K562 treated with DMSO at 1 percent for 24 hours (cell line): ENCODE data around the gene CLCN7. TPM values are rescaled to one million over a fixed set of nuclear protein-coding genes. Genes with fewer than 3 reads are reported as not detected.

Experiments
- total RNA-seq: library from RNA; unstranded; fragments of 300-600 nt; gene quantifications from 2 replicates; pipeline ENCODE4 v1.2.3, GENCODE V29; 2022; ENCODE audit warnings: low read depth; ENCODE audit not compliant: insufficient read depth

CLCN7 gene, protein sequence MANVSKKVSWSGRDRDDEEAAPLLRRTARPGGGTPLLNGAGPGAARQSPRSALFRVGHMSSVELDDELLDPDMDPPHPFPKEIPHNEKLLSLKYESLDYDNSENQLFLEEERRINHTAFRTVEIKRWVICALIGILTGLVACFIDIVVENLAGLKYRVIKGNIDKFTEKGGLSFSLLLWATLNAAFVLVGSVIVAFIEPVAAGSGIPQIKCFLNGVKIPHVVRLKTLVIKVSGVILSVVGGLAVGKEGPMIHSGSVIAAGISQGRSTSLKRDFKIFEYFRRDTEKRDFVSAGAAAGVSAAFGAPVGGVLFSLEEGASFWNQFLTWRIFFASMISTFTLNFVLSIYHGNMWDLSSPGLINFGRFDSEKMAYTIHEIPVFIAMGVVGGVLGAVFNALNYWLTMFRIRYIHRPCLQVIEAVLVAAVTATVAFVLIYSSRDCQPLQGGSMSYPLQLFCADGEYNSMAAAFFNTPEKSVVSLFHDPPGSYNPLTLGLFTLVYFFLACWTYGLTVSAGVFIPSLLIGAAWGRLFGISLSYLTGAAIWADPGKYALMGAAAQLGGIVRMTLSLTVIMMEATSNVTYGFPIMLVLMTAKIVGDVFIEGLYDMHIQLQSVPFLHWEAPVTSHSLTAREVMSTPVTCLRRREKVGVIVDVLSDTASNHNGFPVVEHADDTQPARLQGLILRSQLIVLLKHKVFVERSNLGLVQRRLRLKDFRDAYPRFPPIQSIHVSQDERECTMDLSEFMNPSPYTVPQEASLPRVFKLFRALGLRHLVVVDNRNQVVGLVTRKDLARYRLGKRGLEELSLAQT
- total RNA-seq = 149 and 176 TPM in 2 replicates

DNA sequence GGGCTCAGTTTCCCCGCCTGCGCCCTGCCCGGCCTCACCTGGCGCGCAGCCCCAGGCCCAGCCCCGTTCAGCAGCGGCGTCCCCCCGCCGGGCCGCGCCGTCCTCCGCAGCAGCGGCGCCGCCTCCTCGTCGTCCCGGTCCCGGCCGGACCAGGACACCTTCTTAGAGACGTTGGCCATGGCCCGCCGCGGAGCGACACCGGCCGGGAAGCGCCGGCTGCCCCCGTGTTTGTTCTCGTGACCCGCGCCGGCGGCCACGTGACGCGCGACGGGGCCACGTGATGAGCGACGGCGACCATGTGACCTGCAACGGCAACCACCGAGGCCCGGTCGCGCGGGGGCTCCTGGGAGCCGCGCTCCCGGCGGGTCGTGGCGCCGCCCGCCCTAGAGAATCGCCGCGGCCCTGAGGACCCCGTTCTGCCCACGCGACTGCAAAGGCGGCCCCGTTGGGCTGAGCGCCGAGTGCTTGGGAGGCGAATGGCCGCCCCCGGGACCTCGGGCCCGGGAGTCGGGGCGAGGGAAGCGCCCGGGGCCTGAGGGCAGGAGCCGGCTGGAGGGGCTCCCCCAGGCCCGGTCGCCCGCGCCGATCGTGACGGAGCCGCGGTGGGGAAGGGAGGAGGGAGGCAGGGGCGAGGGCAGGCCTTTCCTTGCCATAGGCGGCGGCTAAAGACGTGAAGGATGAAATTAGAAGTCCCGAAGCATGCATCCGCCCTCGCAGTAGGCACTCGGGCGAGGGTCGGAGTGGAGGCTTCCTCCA, at the start of gene CLCN7:
TSS of gene CLCN7 (minus strand) at position 233 of the 756 bp plus-strand sequence. CDS start at position 179, 54 bp downstream.

DNA sequence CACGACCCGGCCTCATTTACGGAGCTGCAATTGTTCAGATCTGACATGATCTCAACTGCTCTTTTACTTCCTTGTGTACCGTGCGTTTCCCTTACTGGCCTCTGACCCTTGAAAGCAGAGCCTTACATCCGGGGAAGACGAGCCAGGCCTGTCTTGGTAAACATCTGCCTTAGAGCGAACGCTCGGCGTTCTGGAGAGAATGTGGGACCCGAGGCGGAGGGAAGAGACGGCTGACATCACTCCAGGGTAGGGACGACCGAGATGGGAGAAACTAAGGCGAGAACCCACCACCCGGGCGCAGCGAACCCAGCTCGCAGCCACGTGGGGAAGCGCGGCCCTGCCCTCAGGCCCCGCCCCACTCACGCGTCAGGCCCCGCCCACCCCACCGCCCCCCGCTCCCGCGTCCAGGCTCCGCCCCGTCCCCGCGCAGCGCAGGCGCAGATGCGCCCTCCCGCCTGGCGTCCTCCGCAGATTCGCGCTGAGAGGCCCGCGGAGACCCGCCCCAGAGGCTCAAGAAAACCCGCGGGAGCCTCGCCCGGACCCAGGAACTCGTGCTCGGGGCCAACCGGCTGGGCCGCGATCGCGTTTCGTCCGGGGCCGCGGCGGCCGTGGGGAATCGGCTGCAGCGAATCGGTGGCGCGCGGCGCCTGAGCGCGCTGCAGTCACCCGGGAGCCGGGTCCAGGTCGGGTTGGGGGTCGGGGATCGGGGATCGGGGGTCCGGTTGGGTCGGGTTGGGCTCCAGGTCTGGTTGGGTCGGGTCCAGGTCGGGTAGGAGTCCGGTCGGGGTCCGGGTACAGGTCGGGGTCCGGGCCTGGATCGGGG, 18.3 kb upstream of the CLCN7 start, which contains the start of gene TELO2:
TSS of gene TELO2 (plus strand) at position 438 of the 823 bp plus-strand sequence. CDS start 922 bp downstream, outside the sequence.

DNA sequence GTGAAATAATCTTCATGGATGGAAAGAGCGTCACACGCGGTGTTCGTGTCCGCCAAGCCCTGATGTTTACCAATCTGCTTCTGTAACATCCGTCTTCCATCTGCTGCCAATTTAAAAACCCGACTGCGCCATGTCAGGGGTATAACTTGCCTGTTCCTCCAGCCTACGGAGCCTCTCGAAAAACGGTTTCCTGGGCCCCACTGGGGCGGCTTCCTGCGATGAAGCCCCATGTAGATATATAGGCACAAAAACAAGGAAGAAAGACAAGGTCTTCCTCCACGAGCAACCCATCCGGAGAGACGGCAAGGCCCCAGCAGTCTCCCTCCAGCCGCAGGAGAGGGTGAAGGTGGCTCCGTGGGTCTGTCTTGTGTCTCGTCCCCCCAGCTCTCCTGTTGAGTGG, 13.8 kb upstream of the CLCN7 start, which contains the start of gene PTX4:
TSS of gene PTX4 (minus strand) at position 326 of the 400 bp plus-strand sequence. CDS start at position 291, 35 bp downstream.

DNA sequence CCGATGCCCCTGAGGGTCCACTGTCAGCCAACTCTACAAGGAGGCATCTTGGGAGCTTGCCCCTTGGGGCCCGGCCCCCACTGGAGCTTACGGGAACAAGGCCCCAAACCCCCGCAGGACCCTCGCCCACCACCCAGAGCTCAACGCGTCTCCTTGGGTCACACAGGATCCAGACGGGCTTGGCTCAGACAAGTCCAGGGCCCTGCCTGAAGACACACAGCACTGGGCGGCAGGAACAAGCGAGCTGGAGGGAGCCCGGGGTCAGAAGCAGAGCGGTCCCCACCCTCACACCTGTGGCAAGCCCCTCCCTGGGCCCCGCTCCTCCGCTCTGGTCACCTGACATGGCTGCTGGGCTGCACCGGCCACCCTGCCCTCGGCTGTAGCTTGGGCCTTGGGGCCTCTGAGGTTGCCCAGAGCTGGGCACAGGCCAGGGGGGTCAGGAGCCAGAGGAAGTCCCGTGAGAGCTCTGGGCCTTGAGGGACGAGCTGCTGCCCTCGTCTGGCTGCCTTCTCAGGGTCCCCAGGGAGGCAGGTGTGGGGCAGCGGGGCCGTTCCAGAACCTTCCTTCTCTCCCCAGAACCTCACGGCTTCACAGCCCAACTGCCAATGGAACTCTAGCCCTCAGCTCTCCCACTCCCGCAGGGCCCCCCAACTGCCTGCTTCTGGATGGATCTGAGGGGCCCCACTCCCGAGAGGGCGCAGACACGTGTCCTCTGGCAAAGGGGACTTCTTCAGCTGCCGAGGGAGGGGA, 30.7 kb downstream of the CLCN7 start, which contains the start of gene CCDC154:
TSS of gene CCDC154 (minus strand) at position 577 of the 750 bp plus-strand sequence. CDS start at position 343, 234 bp downstream.

DNA sequence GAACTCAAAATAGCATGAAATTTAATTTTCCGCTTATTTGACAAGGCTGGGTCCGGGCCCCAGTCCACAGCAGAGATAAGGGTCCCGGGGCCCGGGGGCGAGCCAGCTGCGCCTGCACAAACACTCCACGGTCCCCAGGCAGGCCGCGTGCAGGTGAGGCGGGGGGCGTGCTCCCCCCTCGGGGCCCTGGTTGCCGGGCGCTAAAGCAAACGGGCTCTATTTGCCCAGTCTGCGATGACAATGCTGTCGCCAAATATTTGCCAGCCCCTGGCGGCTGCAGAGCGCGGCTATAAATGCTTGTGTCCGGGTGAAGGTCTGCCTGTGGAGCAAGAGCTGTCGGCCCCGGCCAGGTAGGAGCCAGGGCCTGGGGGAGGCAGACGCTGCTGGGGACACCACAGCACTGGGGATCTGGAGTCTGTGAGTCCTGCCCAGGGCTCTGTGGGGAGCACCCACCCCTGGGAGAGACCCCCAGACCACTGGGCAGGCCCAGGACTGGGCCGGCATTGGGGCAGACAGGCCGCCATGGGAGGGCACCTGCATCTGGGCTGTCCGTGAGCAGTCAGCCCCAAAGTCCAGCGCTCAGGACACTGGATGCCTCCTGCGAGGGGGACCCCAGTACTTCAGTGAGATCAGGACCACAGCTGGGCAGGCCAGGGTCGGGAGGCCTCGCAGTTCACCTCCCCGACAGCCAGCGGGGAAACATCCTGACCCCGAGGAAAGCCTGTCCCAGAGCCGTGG, 43.9 kb downstream of the CLCN7 start, which contains the start of gene PERCC1:
TSS of gene PERCC1 (plus strand) at position 320 of the 738 bp plus-strand sequence. CDS start 1,516 bp downstream, outside the sequence.

DNA sequence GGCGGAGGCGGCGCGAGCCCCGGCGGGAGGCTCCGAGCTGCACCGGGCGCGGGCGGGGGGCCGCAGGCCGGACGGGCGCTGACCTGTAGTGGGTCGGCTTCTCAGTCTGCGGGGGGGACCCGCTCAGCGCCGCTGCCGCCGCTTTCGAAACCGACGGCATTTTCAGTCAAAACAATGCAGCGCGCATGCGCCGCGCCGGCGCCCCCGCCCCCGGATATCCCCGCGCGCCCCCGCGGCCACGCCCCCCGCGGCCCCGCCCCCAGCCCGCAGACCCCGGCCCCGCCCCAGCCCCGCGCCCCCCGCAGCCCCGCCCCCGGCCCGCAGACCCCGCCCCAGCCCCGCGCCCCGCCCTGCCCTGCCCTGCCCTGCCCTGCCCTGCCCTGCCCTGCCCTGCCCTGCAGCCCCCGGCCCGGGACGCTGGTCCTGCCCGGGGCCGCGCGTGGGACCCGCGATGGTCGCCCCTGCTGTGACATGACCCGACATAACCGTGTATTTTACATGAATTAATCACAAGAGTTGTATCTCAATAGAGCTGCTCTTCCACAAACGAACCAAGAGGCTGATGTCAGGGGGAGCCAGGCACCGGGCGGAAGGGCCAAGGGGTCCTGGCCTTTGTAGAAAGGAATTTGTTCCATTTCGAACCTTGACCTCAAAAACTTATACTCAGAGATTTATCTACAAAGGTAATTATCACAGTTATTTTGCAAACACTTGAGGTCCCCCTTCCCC, 60.1 kb downstream of the CLCN7 start, which contains the start of gene UNKL:
TSS of gene UNKL (minus strand) at position 173 of the 729 bp plus-strand sequence. CDS start at position 160, 13 bp downstream.

Other genes starting within 250 kb of the CLCN7 start
- not detected in 2 replicates for gene TPSG1, start 249.8 kb downstream of the CLCN7 start, total RNA-seq
- not detected in 2 replicates for gene TPSB2, start 244.8 kb downstream of the CLCN7 start, total RNA-seq
- not detected in 2 replicates for gene TPSAB1, start 234.3 kb downstream of the CLCN7 start, total RNA-seq
- not detected in 2 replicates for gene TPSD1, start 219.0 kb downstream of the CLCN7 start, total RNA-seq
- 61.6 and 64.4 TPM in 2 replicates for gene UBE2I, start 165.4 kb downstream of the CLCN7 start, total RNA-seq
- gene BAIAP3, start 141.4 kb downstream of the CLCN7 start, total RNA-seq = 11.4 and 14.0 TPM in 2 replicates
- 93.4 and 102 TPM in 2 replicates for gene TSR3, start 123.2 kb downstream of the CLCN7 start, total RNA-seq
- 42.6 and 47.9 TPM in 2 replicates for gene GNPTG, start 123.1 kb downstream of the CLCN7 start, total RNA-seq
- 18.6 and 27.2 TPM in 2 replicates for gene UNKL, start 60.3 kb downstream of the CLCN7 start, total RNA-seq
- gene UQCC4, start 54.3 kb downstream of the CLCN7 start, total RNA-seq = 25.0 and 26.1 TPM in 2 replicates
- gene PERCC1, start 44.0 kb downstream of the CLCN7 start, total RNA-seq = not detected in 2 replicates
- gene CCDC154, start 30.5 kb downstream of the CLCN7 start, total RNA-seq = 0.86 and 1.9 TPM in 2 replicates
- gene PTX4, start 13.9 kb upstream of the CLCN7 start, total RNA-seq = not detected in 2 replicates
- gene TELO2, start 18.3 kb upstream of the CLCN7 start, total RNA-seq = 59.8 and 75.6 TPM in 2 replicates
- 0.16 TPM in 1 of 2 replicates, not detected in the other for gene TMEM204, start 58.6 kb upstream of the CLCN7 start, total RNA-seq
- gene IFT140, start 137.0 kb upstream of the CLCN7 start, total RNA-seq = 7.5 and 9.0 TPM in 2 replicates
- 10.4 and 11.2 TPM in 2 replicates for gene CRAMP1, start 137.3 kb upstream of the CLCN7 start, total RNA-seq
- 47.4 and 47.6 TPM in 2 replicates for gene JPT2, start 203.3 kb upstream of the CLCN7 start, total RNA-seq
- gene MAPK8IP3, start 231.2 kb upstream of the CLCN7 start, total RNA-seq = 30.2 and 39.0 TPM in 2 replicates